NCI-H2029 treated with DMSO at 0.1 percent for 48 hours (cell line): ENCODE data around the gene UBXN2A.

Source experiments
- DNase-seq: peaks from one replicate; lab custom pipeline; 2025; lab: John Stamatoyannopoulos, UW

Gene UBXN2A

GRCh38 chr2:24046930-24047702, 106.9 kb downstream of the UBXN2A start, which contains the start of gene WDCP:
Gene WDCP (minus strand): TSS chr2:24047391. CDS start chr2:24039494, 7,897 bp downstream.
- peak; percentile 87 for DNase-seq

GRCh38 chr2:24047703-24048033, 107.4 kb downstream of the UBXN2A start:
- no peak for DNase-seq

DNA sequence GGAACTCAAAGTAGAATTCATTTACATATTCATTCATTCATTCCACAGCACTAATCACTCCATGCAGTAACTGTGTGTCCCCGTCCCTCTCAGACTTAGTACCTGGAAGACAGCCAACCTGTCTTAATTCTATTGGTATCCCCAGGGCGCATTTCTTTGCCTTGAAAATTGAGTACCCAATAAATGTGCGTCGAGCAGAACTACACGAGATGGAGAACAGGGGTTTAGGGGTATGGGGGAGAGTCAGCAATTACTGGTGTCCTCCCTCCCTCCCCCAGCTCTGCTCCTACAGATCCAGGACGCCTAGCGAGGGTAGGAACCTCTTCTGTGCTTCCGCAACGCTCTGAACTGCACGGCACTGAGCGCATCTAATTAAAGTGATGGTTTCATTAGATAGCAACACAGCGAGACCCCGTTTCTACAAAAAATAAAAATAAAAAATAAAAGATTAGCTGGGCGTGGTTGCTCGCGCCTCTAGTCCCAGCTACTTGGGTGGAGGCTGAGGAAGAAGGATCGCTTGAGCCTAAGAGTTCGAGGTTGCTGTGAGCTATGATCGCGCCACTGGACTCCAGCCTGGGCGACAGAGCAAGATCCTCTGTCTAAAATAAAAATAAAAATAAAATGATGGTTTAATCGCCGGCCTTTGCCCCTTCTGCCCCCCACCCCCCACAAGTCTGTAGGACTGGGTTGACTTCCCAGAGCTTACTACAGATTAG, 108.7 kb downstream of the UBXN2A start:
- DNase-seq = peak; percentile 12

DNA sequence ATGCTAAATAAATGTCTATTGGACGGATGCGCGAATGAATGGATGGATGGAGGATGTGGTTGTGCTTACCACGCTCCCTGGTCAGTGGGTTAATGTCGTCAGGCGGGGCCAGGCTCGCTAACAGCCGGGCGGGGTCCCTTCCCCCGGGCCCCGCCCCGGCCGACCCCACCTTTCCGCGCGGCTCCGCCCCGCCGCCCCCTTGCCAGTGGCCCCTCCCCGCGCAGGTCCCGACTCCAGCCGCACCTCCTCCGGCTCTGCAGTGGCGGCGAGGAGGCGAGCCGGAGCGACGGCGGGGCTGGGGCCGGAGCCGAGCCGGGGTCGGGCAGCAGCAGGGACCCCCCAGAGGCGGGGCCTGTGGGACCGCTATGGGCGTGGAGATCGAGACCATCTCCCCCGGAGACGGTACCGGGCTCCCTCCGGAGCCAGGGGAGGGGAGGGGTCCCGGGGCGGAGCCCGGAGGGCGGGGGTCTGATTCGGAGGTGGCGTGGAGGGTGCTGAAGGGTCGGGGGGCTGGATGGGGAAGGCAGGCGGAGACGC, 109.3 kb downstream of the UBXN2A start, which contains the start of gene FKBP1B:
TSS of gene FKBP1B (plus strand) at position 257 of the 537 bp plus-strand sequence. CDS start at position 366, 109 bp downstream.
- DNase-seq = no peak

DNA sequence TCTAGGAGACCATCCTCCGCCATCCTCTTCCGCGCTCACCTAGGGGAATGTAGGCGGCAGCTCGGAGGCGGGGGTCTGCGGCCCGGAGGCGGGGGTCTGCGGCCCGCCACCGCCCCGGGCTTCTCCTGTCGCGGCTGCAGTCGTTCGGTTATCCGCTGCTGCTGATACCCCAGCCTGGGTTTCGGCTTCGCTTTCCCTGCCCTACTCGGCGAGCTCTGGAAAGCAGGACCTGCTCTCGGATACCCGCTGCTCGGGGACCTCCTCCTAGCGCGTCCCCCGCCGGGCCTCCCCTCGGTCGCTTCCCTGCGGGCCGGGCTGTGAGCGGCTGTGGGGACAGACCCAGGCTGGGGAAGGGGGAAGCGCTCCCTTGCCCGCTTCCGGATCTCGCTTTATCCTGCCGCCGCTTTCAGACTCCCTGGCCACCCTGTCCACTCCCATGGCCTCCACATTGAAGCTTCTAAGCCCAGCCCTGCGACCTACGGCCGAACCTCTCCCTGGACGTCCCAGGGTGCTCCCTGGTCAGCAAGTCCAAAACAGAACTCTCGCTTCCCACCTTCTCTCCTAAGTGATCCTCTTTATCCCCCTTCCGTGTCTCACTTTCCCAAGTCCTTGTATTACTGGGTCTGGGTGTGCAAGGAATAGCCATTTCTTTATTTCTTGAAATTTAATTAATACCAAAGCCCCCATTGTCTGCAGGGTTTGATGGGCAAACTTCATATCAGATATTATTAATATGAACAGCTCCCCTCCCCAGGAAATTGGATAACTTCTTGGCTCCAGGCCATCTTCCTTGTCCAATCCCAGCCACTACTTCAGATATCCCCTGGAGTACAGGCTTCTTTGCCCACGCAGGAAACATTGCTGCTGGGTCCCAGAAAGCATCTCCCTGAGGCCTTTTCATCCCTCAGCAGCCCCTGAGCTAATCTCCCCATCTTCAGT, 110.0 kb downstream of the UBXN2A start:
- no peak for DNase-seq

- DNase-seq = no peak
Measured at GRCh38 chr2:24051833-24052232, 111.6 kb downstream of the UBXN2A start.

- DNase-seq = no peak
Measured at GRCh38 chr2:24052951-24053350, 112.7 kb downstream of the UBXN2A start.
